Neutrophil (primary cell): ENCODE results near the gene SFXN5.

ENCODE experiments used
- H3K27ac ChIP-seq: fragments of 200-600 bp; sonication (generic); 2 replicates; pipeline ENCODE4 v1.5.1; 2016; ENCODE audit warnings: mild to moderate bottlenecking, moderate library complexity
- H3K27me3 ChIP-seq: fragments of 200-600 bp; sonication (generic); 2 replicates; pipeline ENCODE4 v1.6.0; 2016; ENCODE audit warnings: mild to moderate bottlenecking
- H3K36me3 ChIP-seq: fragments of 200-600 bp; sonication (generic); 2 replicates; pipeline ENCODE4 v1.5.1; 2017
- H3K4me1 ChIP-seq, 2 experiments: fragments of 200-600 bp in 1 of 2; sonication (generic) in 1 of 2; 1 replicate in 1 of 2; 2 replicates in 1 of 2; pipeline versions ENCODE4 v1.5.1 to v1.6.1; 2013 to 2016; ENCODE audit warnings: low read depth in 1 of 2, low read length in 1 of 2, mild to moderate bottlenecking in 1 of 2, moderate library complexity in 1 of 2; ENCODE audit not compliant: control insufficient read depth in 1 of 2, insufficient read depth in 1 of 2
- H3K4me3 ChIP-seq, 2 experiments: fragments of 200-600 bp in 1 of 2; sonication (generic) in 1 of 2; 1 replicate in 1 of 2; 2 replicates in 1 of 2; pipeline ENCODE4 v1.5.1; 2013 to 2016; ENCODE audit warnings: low read depth in 1 of 2, low read length in 1 of 2, mild to moderate bottlenecking in 1 of 2, moderate library complexity in 1 of 2
- H3K9me3 ChIP-seq: fragments of 200-600 bp; sonication (generic); 2 replicates; pipeline ENCODE4 v1.5.1; 2016
- TF ChIP-seq, protein P1 (sequence below): fragments of 200-600 bp; sonication (generic); IDR thresholded peaks from 2 replicates; pipeline ENCODE4 v1.5.1; 2016; ENCODE audit warnings: antibody characterized with exemption

Gene SFXN5

DNA sequence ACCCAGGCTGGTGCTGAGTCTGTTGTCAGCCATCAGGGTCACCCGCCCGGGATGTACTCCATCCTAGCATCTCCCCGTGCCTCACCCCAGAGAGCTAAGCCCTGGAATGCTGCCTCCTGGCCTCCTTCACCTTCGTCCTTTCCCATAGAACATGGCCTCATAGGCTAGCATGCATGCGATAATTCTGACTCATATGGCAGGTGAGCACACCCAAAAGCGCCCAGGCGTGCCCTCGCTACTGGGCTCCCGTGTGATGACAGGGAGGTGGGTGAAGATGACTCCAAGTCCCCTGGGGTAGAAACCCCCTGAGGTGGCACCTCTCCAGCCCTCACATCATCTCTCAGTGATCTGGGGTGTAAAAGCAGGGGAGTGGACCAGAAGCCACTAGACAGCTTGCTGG lies 177.0 kb downstream of the SFXN5 start:
- no peaks in the 10 kb centered on the region for H3K9me3 ChIP-seq
- TF ChIP-seq, protein P1, sequence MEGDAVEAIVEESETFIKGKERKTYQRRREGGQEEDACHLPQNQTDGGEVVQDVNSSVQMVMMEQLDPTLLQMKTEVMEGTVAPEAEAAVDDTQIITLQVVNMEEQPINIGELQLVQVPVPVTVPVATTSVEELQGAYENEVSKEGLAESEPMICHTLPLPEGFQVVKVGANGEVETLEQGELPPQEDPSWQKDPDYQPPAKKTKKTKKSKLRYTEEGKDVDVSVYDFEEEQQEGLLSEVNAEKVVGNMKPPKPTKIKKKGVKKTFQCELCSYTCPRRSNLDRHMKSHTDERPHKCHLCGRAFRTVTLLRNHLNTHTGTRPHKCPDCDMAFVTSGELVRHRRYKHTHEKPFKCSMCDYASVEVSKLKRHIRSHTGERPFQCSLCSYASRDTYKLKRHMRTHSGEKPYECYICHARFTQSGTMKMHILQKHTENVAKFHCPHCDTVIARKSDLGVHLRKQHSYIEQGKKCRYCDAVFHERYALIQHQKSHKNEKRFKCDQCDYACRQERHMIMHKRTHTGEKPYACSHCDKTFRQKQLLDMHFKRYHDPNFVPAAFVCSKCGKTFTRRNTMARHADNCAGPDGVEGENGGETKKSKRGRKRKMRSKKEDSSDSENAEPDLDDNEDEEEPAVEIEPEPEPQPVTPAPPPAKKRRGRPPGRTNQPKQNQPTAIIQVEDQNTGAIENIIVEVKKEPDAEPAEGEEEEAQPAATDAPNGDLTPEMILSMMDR = no peak
- H3K27ac ChIP-seq = no peak overlapping the region
- H3K4me3 ChIP-seq = no peak overlapping the region
- H3K27me3 ChIP-seq = peaks cover 98% of the 10 kb centered on the region
- no peaks in the 10 kb centered on the region for H3K36me3 ChIP-seq
- H3K4me1 ChIP-seq = peaks cover 8 to 12% of the 10 kb centered on the region in 2 experiments

DNA sequence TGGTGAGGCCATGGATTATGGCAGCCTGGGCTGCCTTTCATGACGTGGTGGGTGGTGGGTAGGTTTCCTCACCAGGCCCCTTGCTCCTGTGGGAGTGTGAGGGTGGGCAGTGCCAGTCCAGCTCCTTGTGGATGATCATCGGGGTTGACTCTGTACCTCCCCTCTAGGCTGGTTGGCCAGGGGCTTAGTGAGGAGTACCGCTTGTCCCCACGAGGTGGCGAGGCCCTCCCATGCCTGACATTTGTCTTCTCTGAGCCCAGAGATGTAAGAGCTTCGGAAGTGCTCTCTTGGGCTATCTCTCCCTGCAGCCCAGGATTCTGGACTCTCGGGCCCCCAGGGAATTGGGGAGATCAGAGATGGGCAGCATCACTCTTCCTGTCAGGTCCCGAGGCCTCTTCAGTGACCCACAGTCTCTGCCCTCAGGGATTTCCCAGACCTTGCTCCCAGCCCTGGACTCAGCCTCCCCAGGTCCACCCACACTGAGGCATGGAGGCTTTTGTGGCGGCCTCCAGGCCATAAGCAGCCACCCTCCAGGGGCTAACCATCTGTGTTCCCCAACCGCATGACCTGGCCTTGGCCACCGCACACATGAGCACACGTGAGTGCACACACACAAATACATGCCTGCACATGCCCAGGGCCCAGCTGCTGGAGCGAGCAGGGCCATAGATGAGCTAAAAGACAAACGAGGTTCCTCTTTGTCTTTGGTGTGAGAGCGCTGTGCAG lies 177.8 kb downstream of the SFXN5 start:
- Histone ChIP-seq H3K4me3 (no peak overlapping the region), H3K27me3 (peaks cover 98% of the 10 kb centered on the region), H3K27ac (no peak overlapping the region), H3K4me1 (peaks cover 8 to 12% of the 10 kb centered on the region in 2 experiments), H3K36me3 (no peaks in the 10 kb centered on the region), H3K9me3 (no peaks in the 10 kb centered on the region)
- TF ChIP-seq, protein P1 = no peak

DNA sequence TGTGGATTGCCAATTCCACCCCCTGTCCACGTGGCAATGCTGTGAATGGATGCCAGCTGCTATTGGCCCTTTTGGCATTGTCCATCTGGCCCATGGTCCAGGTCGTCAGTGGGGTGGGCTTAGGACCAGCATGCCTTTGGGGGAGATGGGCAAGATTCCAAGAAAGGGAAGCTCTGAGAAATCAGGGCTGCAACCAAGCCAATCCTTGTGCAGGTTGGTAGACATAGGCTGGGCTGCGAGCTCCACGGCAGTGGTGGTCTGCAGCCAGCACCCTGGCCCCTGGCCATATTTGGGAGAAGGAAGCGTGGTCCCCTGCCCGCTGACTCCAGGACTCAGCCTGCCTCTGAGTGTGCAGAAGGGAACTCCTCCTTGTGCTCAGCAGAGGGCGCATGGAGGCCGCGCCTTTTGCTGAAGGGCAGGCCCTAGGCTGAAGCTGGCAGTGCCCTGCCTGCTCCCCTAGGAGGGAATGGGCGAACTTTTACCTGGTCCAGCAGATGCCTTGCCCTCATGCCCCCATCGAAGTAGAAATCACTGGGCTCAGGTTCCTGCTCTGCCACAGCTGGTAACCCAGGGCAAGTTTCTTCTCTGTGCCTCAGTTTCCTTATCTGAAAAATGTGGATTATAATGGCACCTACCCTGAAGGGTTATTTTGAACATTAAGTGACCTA lies 178.9 kb downstream of the SFXN5 start:
- H3K4me3 ChIP-seq = no peak overlapping the region
- H3K27ac ChIP-seq = no peak overlapping the region
- no peaks in the 10 kb centered on the region for H3K9me3 ChIP-seq
- H3K27me3 ChIP-seq = peaks cover 98% of the 10 kb centered on the region
- TF ChIP-seq, protein P1 = peak; percentile 15
- H3K36me3 ChIP-seq = no peaks in the 10 kb centered on the region
- peaks cover 12 to 15% of the 10 kb centered on the region in 2 experiments for H3K4me1 ChIP-seq
